GM12878 (cell line): Measurements from ENCODE around the gene ING4.

Experiments used
- BCLAF1 ChIP-seq: fragments of 450-650 bp; IDR thresholded peaks from 2 replicates; pipeline ENCODE4 v1.6.1; 2017; ENCODE audit warnings: antibody characterized with exemption, mild to moderate bottlenecking, moderate library complexity
- BHLHE40 ChIP-seq, 2 experiments: fragments of 450-650 bp in 1 of 2; IDR thresholded peaks; 2 replicates each; pipeline ENCODE4 v1.6.1; 2011 to 2017; ENCODE audit warnings: low read depth in 2 of 2, borderline replicate concordance in 1 of 2, improper control_type of control experiment in 1 of 2, low read length in 1 of 2, mild to moderate bottlenecking in 1 of 2
- CEBPB ChIP-seq, 2 experiments: fragments of 150-350 bp in 1 of 2; IDR thresholded peaks; 2 replicates each; pipeline ENCODE4 v1.6.1; 2012 to 2014; ENCODE audit warnings: low read depth in 2 of 2, low read length in 2 of 2, borderline replicate concordance in 1 of 2, inconsistent platforms in 1 of 2
- CTCF ChIP-seq, 3 experiments: IDR thresholded peaks in 2 of 3; conservative IDR thresholded peaks in 1 of 3; 2 replicates each; pipeline ENCODE4 v1.5.1; 2011; ENCODE audit warnings: low read depth in 3 of 3, low read length in 3 of 3, mild to moderate bottlenecking in 3 of 3, control low read depth in 2 of 3, moderate library complexity in 2 of 3, inconsistent platforms in 1 of 3, mixed read lengths in 1 of 3; ENCODE audit not compliant: control insufficient read depth in 2 of 3, insufficient read depth in 1 of 3; ENCODE audit errors: extremely low read depth in 1 of 3
- GABPA ChIP-seq: IDR thresholded peaks from 2 replicates; pipeline ENCODE4 v1.6.1; 2014; ENCODE audit warnings: antibody characterized with exemption, low read depth, mild to moderate bottlenecking, inconsistent platforms
- NR2F1 ChIP-seq: fragments of 450-650 bp; conservative IDR thresholded peaks from 2 replicates; pipeline ENCODE4 v1.6.1; 2017; ENCODE audit warnings: mild to moderate bottlenecking
- RB1 ChIP-seq: fragments of 450-650 bp; formaldehyde crosslinking; IDR thresholded peaks from 2 replicates; pipeline ENCODE4 v1.6.1; 2017; ENCODE audit warnings: mild to moderate bottlenecking, borderline replicate concordance
- SMAD1 ChIP-seq: fragments of 450-650 bp; IDR thresholded peaks from 2 replicates; pipeline ENCODE4 v1.6.1; 2018; ENCODE audit warnings: mild to moderate bottlenecking, low read depth; ENCODE audit not compliant: partially characterized antibody
- SPI1 ChIP-seq: IDR thresholded peaks from 2 replicates; pipeline ENCODE4 v1.6.1; 2011; ENCODE audit warnings: low read depth, mild to moderate bottlenecking, low read length, moderate library complexity, borderline replicate concordance; ENCODE audit not compliant: insufficient read depth

- no peak for TF ChIP-seq CTCF (IDR thresholded peaks at IDR 0.05 in 2 of 3, conservative IDR thresholded peaks at IDR 0.05 in 1 of 3; ENCODE audit: control insufficient read depth in 2 of 3, extremely low read depth in 1 of 3, insufficient read depth in 1 of 3, low read depth in 3 of 3, low read length in 3 of 3)
- no peak for TF ChIP-seq GABPA
- no peak for TF ChIP-seq BHLHE40 (IDR thresholded peaks at IDR 0.05; ENCODE audit: borderline replicate concordance in 1 of 2, low read depth in 2 of 2, low read length in 1 of 2)
- no peak for TF ChIP-seq NR2F1
- TF ChIP-seq SPI1: no peak
- TF ChIP-seq BCLAF1: no peak
- TF ChIP-seq CEBPB (IDR thresholded peaks at IDR 0.05; ENCODE audit: borderline replicate concordance in 1 of 2, low read depth in 2 of 2, low read length in 2 of 2): no peak
- TF ChIP-seq RB1: no peak
- TF ChIP-seq SMAD1: no peak
Measured at GRCh38 chr12:6652391-6652790, 10.5 kb downstream of the ING4 start.
